ENCODE data around the gene DDX3X.

Gene DDX3X

GRCh38 chrX:41329101-41329500, 4.9 kb upstream of the DDX3X start:
- Histone ChIP-seq H3K4me3 (ENCODE audit: low read depth in 1 of 2, low read length in 2 of 2) (no peak overlapping the region), H3K27me3 (ENCODE audit: low read depth, low read length) (no peaks in the 10 kb centered on the region), H3K36me3 (ENCODE audit: control insufficient read depth in 1 of 2, insufficient read depth in 2 of 2, low read length in 2 of 2) (peaks cover 0 to 9% of the 10 kb centered on the region in 2 donors), H3K9me3 (ENCODE audit: control insufficient read depth in 1 of 2, low read length in 2 of 2) (no peaks in the 10 kb centered on the region), H3K27ac (ENCODE audit: low read length) (no peak overlapping the region), H3K4me1 (ENCODE audit: control insufficient read depth in 1 of 2, insufficient read depth in 2 of 2, low read length in 2 of 2) (no peaks in the 10 kb centered on the region)

- peak overlapping the region; percentile 97 for H3K27ac ChIP-seq (ENCODE audit: low read length)
- peaks cover 0 to 16% of the 10 kb centered on the region in 2 donors for H3K36me3 ChIP-seq (ENCODE audit: control insufficient read depth in 1 of 2, insufficient read depth in 2 of 2, low read length in 2 of 2)
- no peaks in the 10 kb centered on the region for H3K27me3 ChIP-seq (ENCODE audit: low read depth, low read length)
- H3K9me3 ChIP-seq (ENCODE audit: control insufficient read depth in 1 of 2, low read length in 2 of 2) = no peaks in the 10 kb centered on the region
- H3K4me1 ChIP-seq (ENCODE audit: control insufficient read depth in 1 of 2, insufficient read depth in 2 of 2, low read length in 2 of 2) = no peaks in the 10 kb centered on the region
- H3K4me3 ChIP-seq (ENCODE audit: low read depth in 1 of 2, low read length in 2 of 2) = peak overlapping the region; percentile 54 to 68
Observed at GRCh38 chrX:41332005-41332404, 2.0 kb upstream of the DDX3X start.

GRCh38 chrX:41332408-41333002, 1.5 kb upstream of the DDX3X start:
- Histone ChIP-seq H3K9me3 (ENCODE audit: control insufficient read depth in 1 of 2, low read length in 2 of 2) (no peaks in the 10 kb centered on the region), H3K36me3 (ENCODE audit: control insufficient read depth in 1 of 2, insufficient read depth in 2 of 2, low read length in 2 of 2) (peaks cover 0 to 16% of the 10 kb centered on the region in 2 donors), H3K4me3 (ENCODE audit: low read depth in 1 of 2, low read length in 2 of 2) (peak overlapping the region; percentile 73 to 74), H3K27ac (ENCODE audit: low read length) (peak overlapping the region; percentile 97), H3K4me1 (ENCODE audit: control insufficient read depth in 1 of 2, insufficient read depth in 2 of 2, low read length in 2 of 2) (no peaks in the 10 kb centered on the region), H3K27me3 (ENCODE audit: low read depth, low read length) (no peaks in the 10 kb centered on the region)

- no peaks in the 10 kb centered on the region for H3K9me3 ChIP-seq (ENCODE audit: control insufficient read depth in 1 of 2, low read length in 2 of 2)
- H3K27ac ChIP-seq (ENCODE audit: low read length) = peak overlapping the region; percentile 97
- no peaks in the 10 kb centered on the region for H3K27me3 ChIP-seq (ENCODE audit: low read depth, low read length)
- peak overlapping the region; percentile 73 to 74 for H3K4me3 ChIP-seq (ENCODE audit: low read depth in 1 of 2, low read length in 2 of 2)
- H3K4me1 ChIP-seq (ENCODE audit: control insufficient read depth in 1 of 2, insufficient read depth in 2 of 2, low read length in 2 of 2) = peaks cover 0 to 6% of the 10 kb centered on the region in 2 donors
- peaks cover 4 to 16% of the 10 kb centered on the region in 2 donors for H3K36me3 ChIP-seq (ENCODE audit: control insufficient read depth in 1 of 2, insufficient read depth in 2 of 2, low read length in 2 of 2)
Observed at GRCh38 chrX:41333003-41333743, 789 bp upstream of the DDX3X start.

GRCh38 chrX:41334363-41335197, 618 bp downstream of the DDX3X start:
- H3K36me3 ChIP-seq (ENCODE audit: control insufficient read depth in 1 of 2, insufficient read depth in 2 of 2, low read length in 2 of 2) = peaks cover 13 to 16% of the 10 kb centered on the region in 2 donors
- H3K27me3 ChIP-seq (ENCODE audit: low read depth, low read length) = no peaks in the 10 kb centered on the region
- H3K27ac ChIP-seq (ENCODE audit: low read length) = peak overlapping the region; percentile 97
- H3K4me1 ChIP-seq (ENCODE audit: control insufficient read depth in 1 of 2, insufficient read depth in 2 of 2, low read length in 2 of 2) = peaks cover 0 to 15% of the 10 kb centered on the region in 2 donors
- H3K4me3 ChIP-seq (ENCODE audit: low read depth in 1 of 2, low read length in 2 of 2) = peak overlapping the region; percentile 73 to 90
- no peaks in the 10 kb centered on the region for H3K9me3 ChIP-seq (ENCODE audit: control insufficient read depth in 1 of 2, low read length in 2 of 2)

- Histone ChIP-seq H3K36me3 (ENCODE audit: control insufficient read depth in 1 of 2, insufficient read depth in 2 of 2, low read length in 2 of 2) (peaks cover 14 to 16% of the 10 kb centered on the region in 2 donors), H3K27me3 (ENCODE audit: low read depth, low read length) (no peaks in the 10 kb centered on the region), H3K4me3 (ENCODE audit: low read depth in 1 of 2, low read length in 2 of 2) (peak overlapping the region; percentile 73 to 90), H3K27ac (ENCODE audit: low read length) (peak overlapping the region; percentile 96), H3K9me3 (ENCODE audit: control insufficient read depth in 1 of 2, low read length in 2 of 2) (no peaks in the 10 kb centered on the region), H3K4me1 (ENCODE audit: control insufficient read depth in 1 of 2, insufficient read depth in 2 of 2, low read length in 2 of 2) (peaks cover 0 to 20% of the 10 kb centered on the region in 2 donors)
Observed at GRCh38 chrX:41335198-41335957, 1.4 kb downstream of the DDX3X start.

- Histone ChIP-seq H3K4me3 (ENCODE audit: low read depth in 1 of 2, low read length in 2 of 2) (peak overlapping the region; percentile 73 to 90), H3K36me3 (ENCODE audit: control insufficient read depth in 1 of 2, insufficient read depth in 2 of 2, low read length in 2 of 2) (peaks cover 14 to 16% of the 10 kb centered on the region in 2 donors), H3K27me3 (ENCODE audit: low read depth, low read length) (no peaks in the 10 kb centered on the region), H3K27ac (ENCODE audit: low read length) (peak overlapping the region; percentile 96), H3K9me3 (ENCODE audit: control insufficient read depth in 1 of 2, low read length in 2 of 2) (no peaks in the 10 kb centered on the region), H3K4me1 (ENCODE audit: control insufficient read depth in 1 of 2, insufficient read depth in 2 of 2, low read length in 2 of 2) (peaks cover 0 to 26% of the 10 kb centered on the region in 2 donors)
Observed at GRCh38 chrX:41335958-41336331, 2.0 kb downstream of the DDX3X start.

- peak overlapping the region; percentile 96 for H3K27ac ChIP-seq (ENCODE audit: low read length)
- H3K36me3 ChIP-seq (ENCODE audit: control insufficient read depth in 1 of 2, insufficient read depth in 2 of 2, low read length in 2 of 2) = peaks cover 14 to 16% of the 10 kb centered on the region in 2 donors
- peak overlapping the region; percentile 73 to 90 for H3K4me3 ChIP-seq (ENCODE audit: low read depth in 1 of 2, low read length in 2 of 2)
- H3K9me3 ChIP-seq (ENCODE audit: control insufficient read depth in 1 of 2, low read length in 2 of 2) = no peaks in the 10 kb centered on the region
- no peaks in the 10 kb centered on the region for H3K27me3 ChIP-seq (ENCODE audit: low read depth, low read length)
- peaks cover 0 to 29% of the 10 kb centered on the region in 2 donors for H3K4me1 ChIP-seq (ENCODE audit: control insufficient read depth in 1 of 2, insufficient read depth in 2 of 2, low read length in 2 of 2)
Observed at GRCh38 chrX:41336447-41336846, 2.5 kb downstream of the DDX3X start.

GRCh38 chrX:41337140-41337539, 3.2 kb downstream of the DDX3X start:
- H3K27ac ChIP-seq (ENCODE audit: low read length) = no peak overlapping the region

GRCh38 chrX:41338436-41338835, 4.5 kb downstream of the DDX3X start:
- Histone ChIP-seq H3K4me1 (ENCODE audit: control insufficient read depth in 1 of 2, insufficient read depth in 2 of 2, low read length in 2 of 2) (peaks cover 0 to 29% of the 10 kb centered on the region in 2 donors), H3K27me3 (ENCODE audit: low read depth, low read length) (no peaks in the 10 kb centered on the region), H3K9me3 (ENCODE audit: control insufficient read depth in 1 of 2, low read length in 2 of 2) (no peaks in the 10 kb centered on the region), H3K4me3 (ENCODE audit: low read depth in 1 of 2, low read length in 2 of 2) (peak overlapping the region; percentile 1 to 73), H3K36me3 (ENCODE audit: control insufficient read depth in 1 of 2, insufficient read depth in 2 of 2, low read length in 2 of 2) (peaks cover 30 to 32% of the 10 kb centered on the region in 2 donors), H3K27ac (ENCODE audit: low read length) (no peak overlapping the region)

More at GRCh38 chrX:41337140-41337539, 3.2 kb downstream of the DDX3X start:
- peak overlapping the region; percentile 73 to 90 for H3K4me3 ChIP-seq (ENCODE audit: low read depth in 1 of 2, low read length in 2 of 2)
- peaks cover 19 to 20% of the 10 kb centered on the region in 2 donors for H3K36me3 ChIP-seq (ENCODE audit: control insufficient read depth in 1 of 2, insufficient read depth in 2 of 2, low read length in 2 of 2)
- no peaks in the 10 kb centered on the region for H3K9me3 ChIP-seq (ENCODE audit: control insufficient read depth in 1 of 2, low read length in 2 of 2)
- H3K4me1 ChIP-seq (ENCODE audit: control insufficient read depth in 1 of 2, insufficient read depth in 2 of 2, low read length in 2 of 2) = peaks cover 0 to 29% of the 10 kb centered on the region in 2 donors
- H3K27me3 ChIP-seq (ENCODE audit: low read depth, low read length) = no peaks in the 10 kb centered on the region

Measured in muscle layer of duodenum (tissue), 2 donors.